GM18498 (cell line): ENCODE measurements around the gene KIF3A.

Experiments used
- ATAC-seq: cut with Tn5 transposase; IDR thresholded peaks from one replicate; pipeline ENCODE4 v1.9.1; 2021; ENCODE audit warnings: mild to moderate bottlenecking, moderate library complexity; ENCODE audit not compliant: unreplicated experiment

KIF3A gene

GRCh38 chr5:132736853-132737833, at the start of gene KIF3A:
TSS of gene KIF3A (minus strand) at chr5:132737546. CDS start at chr5:132737419, 127 bp downstream.
- peak; percentile 93 for ATAC-seq

DNA sequence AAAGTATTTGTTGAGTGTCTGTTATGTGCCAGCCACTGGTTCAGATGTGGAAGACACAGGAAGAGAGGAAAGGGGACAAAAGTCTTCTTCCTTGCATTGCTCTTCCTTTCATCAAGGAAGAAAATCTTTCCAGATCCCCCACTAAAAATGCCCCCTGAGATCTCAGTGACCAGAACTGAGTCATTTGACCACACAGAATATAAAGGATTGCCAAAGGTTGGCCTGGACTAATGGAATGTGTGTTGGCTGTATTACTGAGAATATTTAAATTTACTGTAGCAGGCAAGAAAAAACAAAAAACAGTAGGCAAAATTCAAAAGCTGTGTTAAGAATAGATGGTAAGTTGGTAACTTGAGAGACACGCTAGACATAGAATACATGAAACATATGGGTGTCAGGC, 49.7 kb upstream of the KIF3A start:
- ATAC-seq, result no peak

DNA sequence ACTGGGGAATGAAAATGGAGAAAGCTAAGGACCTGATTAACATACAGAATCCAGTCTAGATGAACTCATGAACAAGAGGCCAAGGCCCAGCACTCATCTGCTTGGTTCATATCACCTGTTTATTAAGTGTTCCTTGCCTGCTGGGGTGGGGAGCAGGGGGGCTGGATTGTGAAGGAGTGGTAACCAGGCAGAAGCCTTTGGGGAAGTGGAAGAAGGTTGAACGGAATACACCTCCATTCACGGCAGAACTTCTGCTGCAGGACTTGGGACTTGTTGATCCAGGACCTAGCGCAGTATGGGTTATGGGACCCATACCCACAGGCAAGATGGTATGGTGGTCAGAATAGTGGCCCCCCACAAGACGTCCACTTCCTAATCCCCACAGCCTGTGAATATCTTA, 48.5 kb upstream of the KIF3A start:
- no peak for ATAC-seq

DNA sequence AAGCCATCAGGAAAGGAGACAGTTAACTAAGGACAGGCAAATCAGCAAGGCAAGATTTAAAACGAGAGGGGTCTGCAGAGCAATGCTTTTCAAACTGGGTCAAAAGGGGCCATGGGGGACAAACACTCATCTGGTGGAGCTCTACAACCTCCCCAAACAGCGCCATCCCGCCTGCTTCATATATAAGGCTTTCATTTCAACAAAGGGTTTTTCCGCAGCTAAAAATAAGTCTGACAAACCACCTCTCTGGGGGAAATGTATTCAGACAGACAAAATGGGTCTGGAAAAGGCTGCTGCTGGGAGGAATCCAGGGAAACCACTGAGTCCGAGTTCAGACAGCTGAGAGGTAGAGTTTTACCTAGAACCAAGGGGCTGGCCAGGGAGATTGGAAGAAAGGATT, 48.0 kb upstream of the KIF3A start:
- ATAC-seq, result no peak

- ATAC-seq, result no peak
Measured at GRCh38 chr5:132782101-132782500, 44.8 kb upstream of the KIF3A start.

GRCh38 chr5:132781029-132781428, 43.7 kb upstream of the KIF3A start:
- no peak for ATAC-seq

DNA sequence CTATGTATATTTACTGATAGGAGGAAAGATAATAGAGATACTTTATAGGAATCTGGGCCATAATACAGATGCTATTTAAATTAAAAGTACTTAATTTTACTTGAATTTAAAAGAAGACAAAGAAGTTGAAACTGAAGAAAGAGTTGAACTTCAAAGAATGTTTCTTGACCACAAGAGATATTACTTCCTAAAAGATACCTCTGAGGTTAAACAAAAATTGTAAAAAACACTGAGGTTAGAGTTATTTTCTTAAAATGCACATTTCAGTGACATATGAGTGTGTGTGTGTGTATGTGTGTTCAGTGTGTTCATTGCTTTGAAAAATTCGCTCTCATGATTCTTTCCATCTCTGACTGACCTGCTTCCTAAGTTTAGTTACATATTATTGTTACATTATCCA, 43.2 kb upstream of the KIF3A start:
- ATAC-seq, result no peak

DNA sequence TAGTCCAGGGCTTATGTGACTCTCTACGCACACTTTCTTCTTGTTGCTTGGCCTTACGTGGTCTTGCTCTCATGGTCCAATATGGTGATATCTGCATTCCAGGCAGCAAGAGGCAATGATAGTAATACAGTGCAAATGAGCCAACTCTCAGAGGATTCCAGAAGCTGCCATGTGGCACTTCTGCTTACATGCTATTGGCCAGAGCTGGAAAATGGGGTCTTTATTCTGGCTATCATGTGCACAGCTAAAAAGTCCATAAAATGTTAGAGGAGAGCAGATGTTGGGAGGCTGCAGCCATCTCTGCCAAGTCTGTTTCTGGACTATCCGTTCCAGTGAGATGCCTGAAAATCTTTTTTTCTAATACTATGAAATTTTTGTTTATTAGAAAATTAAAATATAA, 42.6 kb upstream of the KIF3A start:
- ATAC-seq, result no peak

- ATAC-seq, result no peak
Measured at GRCh38 chr5:132778856-132779255, 41.5 kb upstream of the KIF3A start.

GRCh38 chr5:132778129-132778528, 40.8 kb upstream of the KIF3A start:
- no peak for ATAC-seq

- peak; percentile 71 for ATAC-seq
Measured at GRCh38 chr5:132777209-132778069, 40.1 kb upstream of the KIF3A start, which contains the start of gene SEPTIN8. TSS of gene SEPTIN8 (minus strand) at chr5:132777239. CDS start at chr5:132777137, 102 bp downstream.

GRCh38 chr5:132776938-132777208, 39.5 kb upstream of the KIF3A start:
- ATAC-seq, result no peak

GRCh38 chr5:132776131-132776937, 39.0 kb upstream of the KIF3A start:
- ATAC-seq, result peak; percentile 24

- ATAC-seq, result no peak
Measured at GRCh38 chr5:132775476-132775961, 38.2 kb upstream of the KIF3A start.

GRCh38 chr5:132774896-132775295, 37.5 kb upstream of the KIF3A start:
- no peak for ATAC-seq

- no peak for ATAC-seq
Measured at GRCh38 chr5:132774406-132774805, 37.1 kb upstream of the KIF3A start.

- ATAC-seq, result no peak
Measured at GRCh38 chr5:132773601-132774355, 36.4 kb upstream of the KIF3A start.

DNA sequence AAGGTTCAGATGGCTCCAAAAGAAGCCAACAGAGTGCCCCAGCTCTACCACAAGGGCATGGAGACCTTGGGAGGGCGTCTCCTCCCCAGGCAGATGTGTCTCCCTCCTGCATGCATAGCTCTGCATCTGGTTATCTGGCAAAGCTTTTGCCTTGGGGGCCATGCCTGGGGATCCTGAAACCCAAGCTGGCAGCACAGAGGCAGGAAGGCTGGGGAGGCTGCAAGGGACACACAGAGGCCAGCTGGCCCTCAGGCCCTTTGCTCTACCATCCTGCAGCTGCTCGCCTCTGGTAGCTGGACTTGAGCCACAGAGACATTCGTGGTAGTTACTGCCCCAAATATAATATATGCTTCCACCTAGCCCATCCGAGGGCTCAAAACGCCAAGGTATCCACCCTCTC, 35.8 kb upstream of the KIF3A start:
- ATAC-seq, result no peak

DNA sequence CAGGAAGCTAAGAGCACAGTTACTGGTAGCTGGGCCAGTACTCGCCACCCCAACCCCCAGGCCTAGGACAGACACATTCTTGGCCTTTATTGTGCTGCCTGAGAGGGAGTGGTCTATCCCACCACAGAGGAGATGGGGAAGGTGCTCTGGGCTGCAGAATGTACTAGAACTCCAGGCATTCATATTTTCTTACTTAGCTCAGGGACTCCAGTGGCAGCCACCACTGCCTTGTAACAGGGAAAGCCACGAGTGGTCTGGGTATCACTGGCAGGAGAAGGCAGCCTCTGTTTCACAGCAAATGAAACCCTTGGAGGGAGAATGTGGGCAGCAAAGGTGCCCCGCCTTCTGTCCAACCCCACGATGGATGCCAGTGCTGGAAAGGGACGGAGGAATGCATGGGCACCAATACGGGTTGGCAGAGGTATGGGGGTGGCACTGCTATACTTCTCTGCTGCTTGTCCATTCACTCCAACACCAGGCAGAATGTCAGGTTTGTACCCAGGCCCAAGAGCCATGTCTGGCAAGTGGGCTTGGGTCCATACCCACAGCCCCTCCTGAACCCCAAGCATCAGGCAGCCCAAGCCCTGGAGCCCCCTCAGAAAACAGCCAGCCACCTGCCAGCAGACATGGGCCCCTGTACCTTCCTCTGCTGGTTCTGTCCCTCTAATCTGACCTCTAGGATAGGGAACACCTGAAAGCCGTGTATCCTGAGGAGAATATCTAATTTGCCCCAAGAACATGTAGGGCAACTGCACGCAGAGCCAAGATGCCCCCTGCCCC, 35.1 kb upstream of the KIF3A start:
- no peak for ATAC-seq
